ENCODE data around the gene PIN4. TPM values are rescaled to one million over a fixed set of nuclear protein-coding genes. Genes with fewer than 3 reads are reported as not detected.

The PIN4 gene
- total and polyA plus RNA-seq, 7 donors = 6.9 to 26.8 (median 15.0) TPM

- Histone ChIP-seq H3K27ac (no peak overlapping the region), H3K4me1 (peaks cover 0 to 10% (median 0%) of the 10 kb centered on the region in 4 donors), H3K27me3 (no peaks in the 10 kb centered on the region), H3K4me3 (no peak overlapping the region), H3K36me3 (peaks cover 0 to 7% (median 2%) of the 10 kb centered on the region in 4 donors), H3K9me3 (no peaks in the 10 kb centered on the region)
- WGBS, 2 donors = 44 to 45% methylated on average over 2 of the region's 2 CpGs
- TF ChIP-seq EP300 (IDR thresholded peaks at IDR 0.05) (no peak), POLR2A (IDR thresholded peaks at IDR 0.05) (no peak), POLR2AphosphoS5 (IDR thresholded peaks at IDR 0.05) (no peak)
- TF ChIP-seq, protein P1, sequence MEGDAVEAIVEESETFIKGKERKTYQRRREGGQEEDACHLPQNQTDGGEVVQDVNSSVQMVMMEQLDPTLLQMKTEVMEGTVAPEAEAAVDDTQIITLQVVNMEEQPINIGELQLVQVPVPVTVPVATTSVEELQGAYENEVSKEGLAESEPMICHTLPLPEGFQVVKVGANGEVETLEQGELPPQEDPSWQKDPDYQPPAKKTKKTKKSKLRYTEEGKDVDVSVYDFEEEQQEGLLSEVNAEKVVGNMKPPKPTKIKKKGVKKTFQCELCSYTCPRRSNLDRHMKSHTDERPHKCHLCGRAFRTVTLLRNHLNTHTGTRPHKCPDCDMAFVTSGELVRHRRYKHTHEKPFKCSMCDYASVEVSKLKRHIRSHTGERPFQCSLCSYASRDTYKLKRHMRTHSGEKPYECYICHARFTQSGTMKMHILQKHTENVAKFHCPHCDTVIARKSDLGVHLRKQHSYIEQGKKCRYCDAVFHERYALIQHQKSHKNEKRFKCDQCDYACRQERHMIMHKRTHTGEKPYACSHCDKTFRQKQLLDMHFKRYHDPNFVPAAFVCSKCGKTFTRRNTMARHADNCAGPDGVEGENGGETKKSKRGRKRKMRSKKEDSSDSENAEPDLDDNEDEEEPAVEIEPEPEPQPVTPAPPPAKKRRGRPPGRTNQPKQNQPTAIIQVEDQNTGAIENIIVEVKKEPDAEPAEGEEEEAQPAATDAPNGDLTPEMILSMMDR (IDR thresholded peaks at IDR 0.05) = no peak
- intact Hi-C loops (cut with DNase I) = no loop called here
- no peak for DNase-seq
Measured at GRCh38 chrX:72145181-72145580, 36.4 kb upstream of the PIN4 start.

DNA sequence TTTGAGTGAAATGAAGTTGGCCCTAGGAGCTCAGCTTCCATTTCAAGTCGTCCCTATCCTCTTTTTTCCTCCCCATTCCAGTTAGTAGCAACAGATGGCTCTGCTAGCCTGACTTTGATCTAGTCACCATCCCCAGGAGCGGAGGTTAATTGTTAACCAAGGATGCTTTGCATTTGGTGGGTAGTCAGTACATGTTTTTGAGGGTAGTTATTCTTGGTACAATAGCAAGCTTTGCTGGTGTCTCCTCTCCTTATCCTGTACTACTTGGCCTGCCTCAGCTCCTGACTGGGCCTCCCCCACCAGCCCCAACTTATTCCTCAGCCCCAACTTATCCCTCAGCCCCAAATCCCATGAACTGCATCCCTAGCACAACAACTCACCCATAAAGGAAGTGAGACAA, 35.0 kb upstream of the PIN4 start:
- Histone ChIP-seq H3K4me1 (peaks cover 0 to 10% (median 0%) of the 10 kb centered on the region in 4 donors), H3K27ac (no peak overlapping the region), H3K27me3 (no peaks in the 10 kb centered on the region), H3K36me3 (peaks cover 0 to 5% (median 2%) of the 10 kb centered on the region in 4 donors), H3K4me3 (no peak overlapping the region), H3K9me3 (no peaks in the 10 kb centered on the region)
- intact Hi-C loops (cut with DNase I) = no loop called here
- DNase-seq = no peak
- WGBS, 2 donors = 82 to 94% methylated on average over 2 of the region's 2 CpGs
- TF ChIP-seq EP300 (IDR thresholded peaks at IDR 0.05) = no peak
- no peak for TF ChIP-seq POLR2A (IDR thresholded peaks at IDR 0.05)
- TF ChIP-seq, protein P1 (IDR thresholded peaks at IDR 0.05) = no peak
- TF ChIP-seq POLR2AphosphoS5 (IDR thresholded peaks at IDR 0.05) = no peak

DNA sequence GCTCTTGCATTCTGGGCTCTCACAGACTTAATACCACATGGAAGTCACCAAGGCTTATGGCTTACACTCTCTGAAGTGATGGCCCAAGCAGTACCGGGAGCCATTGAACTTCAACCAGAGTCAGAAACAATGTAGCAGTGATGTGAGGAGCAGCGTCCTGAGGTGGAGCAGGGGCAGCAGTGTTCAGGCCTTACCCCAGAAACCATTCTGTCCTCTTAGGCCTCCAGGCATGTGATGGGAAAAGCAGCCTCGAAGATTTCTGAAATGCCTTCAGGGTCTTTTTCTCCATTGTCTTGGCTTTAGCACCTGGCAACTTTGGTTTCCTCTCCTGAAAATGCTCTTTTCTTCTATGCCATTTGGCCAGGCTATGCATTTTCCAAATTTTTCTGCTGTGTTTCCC, 22.8 kb upstream of the PIN4 start:
- Histone ChIP-seq H3K4me1 (no peaks in the 10 kb centered on the region), H3K27me3 (no peaks in the 10 kb centered on the region), H3K36me3 (no peaks in the 10 kb centered on the region), H3K27ac (no peak overlapping the region), H3K9me3 (no peaks in the 10 kb centered on the region), H3K4me3 (no peak overlapping the region)
- intact Hi-C loops (cut with DNase I) = no loop called here
- DNase-seq = no peak
- TF ChIP-seq POLR2AphosphoS5 (IDR thresholded peaks at IDR 0.05) = no peak
- no peak for TF ChIP-seq EP300 (IDR thresholded peaks at IDR 0.05)
- TF ChIP-seq, protein P1 (IDR thresholded peaks at IDR 0.05) = no peak
- no peak for TF ChIP-seq POLR2A (IDR thresholded peaks at IDR 0.05)
- WGBS, 2 donors = 89 to 96% methylated on average over 3 of the region's 3 CpGs

- Histone ChIP-seq H3K36me3 (no peaks in the 10 kb centered on the region), H3K27me3 (no peaks in the 10 kb centered on the region), H3K27ac (no peak overlapping the region), H3K4me3 (no peak overlapping the region), H3K4me1 (no peaks in the 10 kb centered on the region), H3K9me3 (no peaks in the 10 kb centered on the region)
- WGBS, 2 donors = 83 to 87% methylated on average over 10 of the region's 10 CpGs
- intact Hi-C loops (cut with DNase I) = no loop called here
- TF ChIP-seq, protein P1 (IDR thresholded peaks at IDR 0.05) = no peak
- no peak for TF ChIP-seq EP300 (IDR thresholded peaks at IDR 0.05)
- TF ChIP-seq POLR2AphosphoS5 (IDR thresholded peaks at IDR 0.05) = no peak
- no peak for TF ChIP-seq POLR2A (IDR thresholded peaks at IDR 0.05)
- DNase-seq = no peak
Measured at GRCh38 chrX:72159769-72160168, 21.8 kb upstream of the PIN4 start.

GRCh38 chrX:72165551-72165950, 16.0 kb upstream of the PIN4 start:
- no peak for DNase-seq
- TF ChIP-seq, protein P1 (IDR thresholded peaks at IDR 0.05) = no peak
- no peak for TF ChIP-seq EP300 (IDR thresholded peaks at IDR 0.05)
- Histone ChIP-seq H3K36me3 (no peaks in the 10 kb centered on the region), H3K4me1 (no peaks in the 10 kb centered on the region), H3K27me3 (peaks cover 0 to 5% (median 0%) of the 10 kb centered on the region in 3 donors), H3K9me3 (no peaks in the 10 kb centered on the region), H3K27ac (no peak overlapping the region), H3K4me3 (no peak overlapping the region)
- 76 to 86% methylated on average over 4 of the region's 4 CpGs for whole genome bisulfite sequencing, 2 donors
- intact Hi-C loops (cut with DNase I) = no loop called here
